ENCODE data around the gene ADGRA1. TPM values are rescaled to one million over a fixed set of nuclear protein-coding genes. Genes with fewer than 3 reads are reported as not detected.

Gene ADGRA1
- total RNA-seq, 3 donors from 2014 or later: 0.10 TPM; not detected in 2

- intact Hi-C loops (cut with DNase I, micrococcal nuclease): no loop called here
- H3K36me3 ChIP-seq (ENCODE audit: low read depth): no peaks in the 10 kb centered on the region
- TF ChIP-seq CTCF (IDR thresholded peaks at IDR 0.05): no peak
- H3K4me3 ChIP-seq: no peak overlapping the region
- H3K4me1 ChIP-seq (ENCODE audit: low read depth): no peaks in the 10 kb centered on the region
- no peaks in the 10 kb centered on the region for H3K9me3 ChIP-seq
- DNase-seq: no peak
- no peak for ATAC-seq
These were observed 6.6 kb downstream of the ADGRA1 start for GRCh38 chr10:133094286-133094685.

GRCh38 chr10:133094866-133095265, 7.1 kb downstream of the ADGRA1 start:
- no peaks in the 10 kb centered on the region for H3K4me1 ChIP-seq (ENCODE audit: low read depth)
- TF ChIP-seq CTCF (IDR thresholded peaks at IDR 0.05): no peak
- H3K9me3 ChIP-seq: no peaks in the 10 kb centered on the region
- H3K36me3 ChIP-seq (ENCODE audit: low read depth): no peaks in the 10 kb centered on the region
- ATAC-seq (no peak), DNase-seq (no peak)
- H3K4me3 ChIP-seq: no peak overlapping the region
- intact Hi-C loops (cut with DNase I, micrococcal nuclease): no loop called here

- intact Hi-C loops (cut with DNase I, micrococcal nuclease): no loop called here
- no peaks in the 10 kb centered on the region for H3K36me3 ChIP-seq (ENCODE audit: low read depth)
- no peaks in the 10 kb centered on the region for H3K4me1 ChIP-seq (ENCODE audit: low read depth)
- no peak for DNase-seq
- ATAC-seq: no peak
- H3K9me3 ChIP-seq: no peaks in the 10 kb centered on the region
- TF ChIP-seq CTCF (IDR thresholded peaks at IDR 0.05): no peak
- H3K4me3 ChIP-seq: no peak overlapping the region
These were observed 7.9 kb downstream of the ADGRA1 start for GRCh38 chr10:133095586-133095985.

GRCh38 chr10:133096616-133097269, 9.0 kb downstream of the ADGRA1 start:
- H3K4me1 ChIP-seq (ENCODE audit: low read depth): peaks cover 3% of the 10 kb centered on the region
- no peaks in the 10 kb centered on the region for H3K36me3 ChIP-seq (ENCODE audit: low read depth)
- intact Hi-C loops (cut with DNase I, micrococcal nuclease): no loop called here
- no peak for TF ChIP-seq CTCF (IDR thresholded peaks at IDR 0.05)
- DNase-seq (peak in 1 of 3 donors; percentile 19), ATAC-seq (no peak)
- H3K4me3 ChIP-seq: no peak overlapping the region
- H3K9me3 ChIP-seq: no peaks in the 10 kb centered on the region

- Histone ChIP-seq H3K36me3 (ENCODE audit: low read depth) (no peaks in the 10 kb centered on the region), H3K4me1 (ENCODE audit: low read depth) (peaks cover 3% of the 10 kb centered on the region), H3K9me3 (no peaks in the 10 kb centered on the region), H3K4me3 (no peak overlapping the region)
- ATAC-seq (no peak), DNase-seq (no peak)
- intact Hi-C loops (cut with DNase I, micrococcal nuclease): no loop called here
- no peak for TF ChIP-seq CTCF (IDR thresholded peaks at IDR 0.05)
These were observed 9.7 kb downstream of the ADGRA1 start for GRCh38 chr10:133097418-133097817.

GRCh38 chr10:133097961-133098360, 10.2 kb downstream of the ADGRA1 start:
- H3K9me3 ChIP-seq: no peaks in the 10 kb centered on the region
- H3K4me1 ChIP-seq (ENCODE audit: low read depth): peaks cover 3% of the 10 kb centered on the region
- intact Hi-C loops (cut with DNase I, micrococcal nuclease): no loop called here
- no peaks in the 10 kb centered on the region for H3K36me3 ChIP-seq (ENCODE audit: low read depth)
- no peak overlapping the region for H3K4me3 ChIP-seq
- no peak for ATAC-seq
- no peak for DNase-seq
- no peak for TF ChIP-seq CTCF (IDR thresholded peaks at IDR 0.05)

Data from mucosa of descending colon (tissue), 3 donors.